ENCODE measurements around the gene SLC27A5.
"Not testable (repeated sequence)": the region's sequence is repeated elsewhere in the genome, so short reads cannot be mapped to it uniquely, and the experiment has no call there.

Gene SLC27A5

GRCh38 chr19:58484349-58484748, 27.4 kb downstream of the SLC27A5 start:
- DNase-seq, result not testable (repeated sequence)

- DNase-seq, result no peak
Observed at GRCh38 chr19:58483776-58484175, 28.0 kb downstream of the SLC27A5 start.

GRCh38 chr19:58482372-58482771, 29.4 kb downstream of the SLC27A5 start:
- no peak for DNase-seq

GRCh38 chr19:58480831-58481230, 31.0 kb downstream of the SLC27A5 start:
- DNase-seq, result no peak

- no peak for DNase-seq
Observed at GRCh38 chr19:58480481-58480830, 31.3 kb downstream of the SLC27A5 start.

- no peak for DNase-seq
Observed at GRCh38 chr19:58479736-58480480, 31.9 kb downstream of the SLC27A5 start.

GRCh38 chr19:58479303-58479702, 32.5 kb downstream of the SLC27A5 start:
- no peak for DNase-seq

GRCh38 chr19:58477871-58478270, 33.9 kb downstream of the SLC27A5 start:
- DNase-seq, result no peak

GRCh38 chr19:58477130-58477529, 34.7 kb downstream of the SLC27A5 start:
- no peak for DNase-seq

- DNase-seq, result no peak
Observed at GRCh38 chr19:58476498-58477015, 35.2 kb downstream of the SLC27A5 start.

- peak; percentile 94 for DNase-seq
Observed at GRCh38 chr19:58475714-58476497, 35.9 kb downstream of the SLC27A5 start, which contains the start of gene ZNF446. Gene ZNF446, plus strand, starts transcription at chr19:58476352. Its CDS starts 867 bp downstream, at chr19:58477219.

GRCh38 chr19:58474997-58475713, 36.6 kb downstream of the SLC27A5 start:
- no peak for DNase-seq

GRCh38 chr19:58474291-58474996, 37.3 kb downstream of the SLC27A5 start:
- no peak for DNase-seq

- DNase-seq, result no peak
Observed at GRCh38 chr19:58473775-58474174, 38.0 kb downstream of the SLC27A5 start.

GRCh38 chr19:58471736-58472135, 40.1 kb downstream of the SLC27A5 start:
- DNase-seq, result no peak

GRCh38 chr19:58470837-58471543, 40.8 kb downstream of the SLC27A5 start:
- not testable (repeated sequence) for DNase-seq

- DNase-seq, result no peak
Observed at GRCh38 chr19:58469241-58470013, 42.4 kb downstream of the SLC27A5 start.

- no peak for DNase-seq
Observed at GRCh38 chr19:58468216-58468839, 43.5 kb downstream of the SLC27A5 start.

GRCh38 chr19:58466760-58467589, 44.8 kb downstream of the SLC27A5 start, which contains the start of gene ZNF324:
Gene ZNF324, plus strand, starts transcription at chr19:58467080. Its CDS starts 2,106 bp downstream, at chr19:58469186.
- peak; percentile 90 for DNase-seq
